Measurements from ENCODE around the gene MRPL58. TPM values are rescaled to one million over a fixed set of nuclear protein-coding genes. Genes with fewer than 3 reads are reported as not detected.
A peak's percentile ranks its signal among the peaks of the same experiment; 100 is the strongest.
"Not testable (repeated sequence)": the region's sequence is repeated elsewhere in the genome, so short reads cannot be mapped to it uniquely, and the experiment has no call there.

Gene MRPL58
- total RNA-seq, 2 experiments from 2014 or later = 41.2 to 46.2 TPM

GRCh38 chr17:75008373-75008772 lies 4.1 kb upstream of the MRPL58 start:
- peaks cover 2% of the 10 kb centered on the region for H3K27me3 Mint-ChIP-seq
- H3K4me1 Mint-ChIP-seq = peaks cover 15% of the 10 kb centered on the region
- no peaks in the 10 kb centered on the region for H3K36me3 Mint-ChIP-seq (ENCODE audit: low read depth)
- no peak overlapping the region for H3K27ac Mint-ChIP-seq
- H3K4me3 Mint-ChIP-seq = no peak overlapping the region
- no peaks in the 10 kb centered on the region for H3K9me3 Mint-ChIP-seq
- POLR2A ChIA-PET = no interaction called here
- DNase-seq = no peak
- CTCF ChIA-PET = interaction anchor here (1.5 to 1.7 kb wide), 2 partner anchors 16 to 47 kb away, joined by 3 read pairs; no protein-coding TSS in a partner anchor

- no peak overlapping the region for H3K27ac Mint-ChIP-seq
- no peak for DNase-seq
- peaks cover 2% of the 10 kb centered on the region for H3K27me3 Mint-ChIP-seq
- peaks cover 3% of the 10 kb centered on the region for H3K36me3 Mint-ChIP-seq (ENCODE audit: low read depth)
- ChIA-PET CTCF (interaction anchor here (1.1 to 1.7 kb wide), 4 partner anchors 9 to 20 kb away, joined by 3 to 5 read pairs (median 4); no protein-coding TSS in a partner anchor), POLR2A (no interaction called here)
- no peaks in the 10 kb centered on the region for H3K9me3 Mint-ChIP-seq
- peaks cover 21% of the 10 kb centered on the region for H3K4me1 Mint-ChIP-seq
- H3K4me3 Mint-ChIP-seq = no peak overlapping the region
Observed at GRCh38 chr17:75009139-75009724, 3.2 kb upstream of the MRPL58 start.

GRCh38 chr17:75010683-75011400 lies 1.6 kb upstream of the MRPL58 start:
- Mint-ChIP-seq H3K4me3 (peak overlapping the region; percentile 36), H3K27ac (peak overlapping the region; percentile 46)
- no peak for DNase-seq

GRCh38 chr17:75011401-75012095 lies 922 bp upstream of the MRPL58 start:
- peak overlapping the region; percentile 97 for H3K4me3 Mint-ChIP-seq
- H3K36me3 Mint-ChIP-seq (ENCODE audit: low read depth) = peaks cover 10% of the 10 kb centered on the region
- CTCF ChIA-PET = interaction anchor here (0.5 to 3.5 kb wide), 15 partner anchors 8 to 259 kb away, joined by 3 to 27 read pairs (median 5); partner anchors contain the start of genes CDR2L and MIF4GD
- H3K4me1 Mint-ChIP-seq = peaks cover 30% of the 10 kb centered on the region
- no peaks in the 10 kb centered on the region for H3K27me3 Mint-ChIP-seq
- H3K9me3 Mint-ChIP-seq = no peaks in the 10 kb centered on the region
- peak overlapping the region; percentile 95 for H3K27ac Mint-ChIP-seq
- POLR2A ChIA-PET = interaction anchor here (0.7 to 1.1 kb wide), 2 partner anchors 120 to 190 kb away, joined by 5 to 7 read pairs; partner anchors contain the start of gene NT5C
- DNase-seq = no peak

More at GRCh38 chr17:75010683-75011400, 1.6 kb upstream of the MRPL58 start:
- peaks cover 7% of the 10 kb centered on the region for H3K36me3 Mint-ChIP-seq (ENCODE audit: low read depth)
- H3K4me1 Mint-ChIP-seq = peaks cover 30% of the 10 kb centered on the region
- ChIA-PET POLR2A (interaction anchor here (0.7 to 1.1 kb wide), 2 partner anchors 120 to 191 kb away, joined by 5 to 7 read pairs; partner anchors contain the start of gene NT5C), CTCF (interaction anchor here (0.6 to 3.5 kb wide), 8 partner anchors 7 to 1257 kb away, joined by 3 to 27 read pairs (median 4); partner anchors contain the start of genes CDR2L and MIF4GD)
- H3K27me3 Mint-ChIP-seq = peaks cover 2% of the 10 kb centered on the region
- no peaks in the 10 kb centered on the region for H3K9me3 Mint-ChIP-seq

GRCh38 chr17:75012096-75012345 lies 449 bp upstream of the MRPL58 start:
- ChIA-PET POLR2A (interaction anchor here (1.1 kb wide), 1 partner anchor 189 kb away, joined by 7 read pairs; no protein-coding TSS in a partner anchor), CTCF (interaction anchor here (0.5 to 3.5 kb wide), 21 partner anchors 8 to 259 kb away, joined by 3 to 27 read pairs (median 5); partner anchors contain the start of genes CDR2L, MIF4GD, OTOP2 and USH1G)
- H3K4me3 Mint-ChIP-seq = peak overlapping the region; percentile 97
- H3K9me3 Mint-ChIP-seq = no peaks in the 10 kb centered on the region
- DNase-seq = no peak
- peaks cover 15% of the 10 kb centered on the region for H3K36me3 Mint-ChIP-seq (ENCODE audit: low read depth)
- H3K4me1 Mint-ChIP-seq = peaks cover 32% of the 10 kb centered on the region
- H3K27ac Mint-ChIP-seq = peak overlapping the region; percentile 95
- H3K27me3 Mint-ChIP-seq = no peaks in the 10 kb centered on the region

GRCh38 chr17:75013092-75013559 lies 656 bp downstream of the MRPL58 start:
- Mint-ChIP-seq H3K4me1 (peaks cover 32% of the 10 kb centered on the region), H3K27me3 (no peaks in the 10 kb centered on the region), H3K9me3 (no peaks in the 10 kb centered on the region), H3K36me3 (ENCODE audit: low read depth) (peaks cover 15% of the 10 kb centered on the region), H3K27ac (peak overlapping the region; percentile 95), H3K4me3 (peak overlapping the region; percentile 97)
- ChIA-PET CTCF (interaction anchor here (0.6 to 3.5 kb wide), 23 partner anchors 12 to 285 kb away, joined by 3 to 27 read pairs (median 4); partner anchors contain the start of genes CDR2L, OTOP2 and USH1G), POLR2A (interaction anchor here (0.6 to 1.2 kb wide), 4 partner anchors 25 to 140 kb away, joined by 3 to 8 read pairs (median 5); partner anchors contain the start of genes CDR2L and FDXR)
- no peak for DNase-seq

GRCh38 chr17:75019146-75019545 lies 6.7 kb downstream of the MRPL58 start:
- CTCF ChIA-PET = interaction anchor here (0.6 to 1.9 kb wide), 6 partner anchors 7 to 230 kb away, joined by 3 to 5 read pairs (median 3); no protein-coding TSS in a partner anchor
- POLR2A ChIA-PET = no interaction called here
- Mint-ChIP-seq H3K4me3 (no peak overlapping the region), H3K4me1 (peaks cover 24% of the 10 kb centered on the region), H3K36me3 (ENCODE audit: low read depth) (peaks cover 49% of the 10 kb centered on the region), H3K27me3 (no peaks in the 10 kb centered on the region), H3K9me3 (peaks cover 4% of the 10 kb centered on the region), H3K27ac (no peak overlapping the region)
- DNase-seq = no peak

- H3K9me3 Mint-ChIP-seq = peaks cover 6% of the 10 kb centered on the region
- H3K27ac Mint-ChIP-seq = no peak overlapping the region
- peaks cover 53% of the 10 kb centered on the region for H3K36me3 Mint-ChIP-seq (ENCODE audit: low read depth)
- no peaks in the 10 kb centered on the region for H3K27me3 Mint-ChIP-seq
- H3K4me3 Mint-ChIP-seq = no peak overlapping the region
- ChIA-PET CTCF (interaction anchor here (0.6 to 1.1 kb wide), 2 partner anchors 8 to 229 kb away, joined by 3 read pairs; no protein-coding TSS in a partner anchor), POLR2A (no interaction called here)
- H3K4me1 Mint-ChIP-seq = peaks cover 27% of the 10 kb centered on the region
- DNase-seq = no peak
Observed at GRCh38 chr17:75019710-75020109, 7.2 kb downstream of the MRPL58 start.

GRCh38 chr17:75020331-75021110 lies 8.1 kb downstream of the MRPL58 start:
- CTCF ChIA-PET = no interaction called here
- no peak for DNase-seq
- no peak overlapping the region for H3K4me3 Mint-ChIP-seq
- peaks cover 55% of the 10 kb centered on the region for H3K36me3 Mint-ChIP-seq (ENCODE audit: low read depth)
- no peak overlapping the region for H3K27ac Mint-ChIP-seq
- peaks cover 13% of the 10 kb centered on the region for H3K9me3 Mint-ChIP-seq
- peaks cover 29% of the 10 kb centered on the region for H3K4me1 Mint-ChIP-seq
- no peaks in the 10 kb centered on the region for H3K27me3 Mint-ChIP-seq
- POLR2A ChIA-PET = no interaction called here

GRCh38 chr17:75024686-75025397 lies 12.4 kb downstream of the MRPL58 start:
- POLR2A ChIA-PET = no interaction called here
- Mint-ChIP-seq H3K4me1 (peaks cover 30% of the 10 kb centered on the region), H3K4me3 (peak overlapping the region; percentile 33), H3K27ac (peak overlapping the region; percentile 31), H3K9me3 (peaks cover 24% of the 10 kb centered on the region), H3K27me3 (peaks cover 9% of the 10 kb centered on the region), H3K36me3 (ENCODE audit: low read depth) (peaks cover 50% of the 10 kb centered on the region)
- CTCF ChIA-PET = interaction anchor here (0.9 to 2.7 kb wide), 4 partner anchors 12 to 246 kb away, joined by 3 to 17 read pairs (median 4); partner anchors contain the start of genes MIF4GD and MRPL58
- peak; percentile 53 for DNase-seq

- Mint-ChIP-seq H3K4me1 (peaks cover 30% of the 10 kb centered on the region), H3K4me3 (peak overlapping the region; percentile 33), H3K27me3 (peaks cover 10% of the 10 kb centered on the region), H3K9me3 (peaks cover 28% of the 10 kb centered on the region), H3K36me3 (ENCODE audit: low read depth) (peaks cover 49% of the 10 kb centered on the region)
- peak; percentile 44 for DNase-seq
- CTCF ChIA-PET = interaction anchor here (1.5 to 2.7 kb wide), 2 partner anchors 13 to 89 kb away, joined by 3 to 17 read pairs; partner anchors contain the start of gene MRPL58
- POLR2A ChIA-PET, H3K27ac Mint-ChIP-seq: not testable (repeated sequence)
Observed at GRCh38 chr17:75025398-75025734, 12.9 kb downstream of the MRPL58 start.

Measured in activated CD4-positive, alpha-beta T cell treated with anti-CD3 and anti-CD28 coated beads, Interleukin-2, amount 10 ng/mL, durations not matched to agents 7 days and 5 days (primary cell).